ENCODE data around the gene KLHL2.
"Not testable (repeated sequence)": the region's sequence is repeated elsewhere in the genome, so short reads cannot be mapped to it uniquely, and the experiment has no call there.

The KLHL2 gene

GRCh38 chr4:165207431-165208220 lies at the start of gene KLHL2:
Gene KLHL2, plus strand, starts transcription at chr4:165207561. Its CDS starts 316 bp downstream, at chr4:165207877.
- DNase-seq: peak; percentile 54

GRCh38 chr4:165158762-165159161 lies 48.6 kb upstream of the KLHL2 start:
- DNase-seq: no peak

- no peak for DNase-seq
Observed at GRCh38 chr4:165164257-165164656, 43.1 kb upstream of the KLHL2 start.

GRCh38 chr4:165166872-165167271 lies 40.5 kb upstream of the KLHL2 start:
- DNase-seq: not testable (repeated sequence)

- no peak for DNase-seq
Observed at GRCh38 chr4:165167650-165168049, 39.7 kb upstream of the KLHL2 start.

GRCh38 chr4:165170819-165171218 lies 36.5 kb upstream of the KLHL2 start:
- DNase-seq: no peak

- DNase-seq: not testable (repeated sequence)
Observed at GRCh38 chr4:165175470-165175869, 31.9 kb upstream of the KLHL2 start.

GRCh38 chr4:165175879-165176278 lies 31.5 kb upstream of the KLHL2 start:
- DNase-seq: no peak

GRCh38 chr4:165177725-165178666 lies 29.4 kb upstream of the KLHL2 start:
- DNase-seq: no peak

- DNase-seq: no peak
Observed at GRCh38 chr4:165184220-165184619, 23.1 kb upstream of the KLHL2 start.

- not testable (repeated sequence) for DNase-seq
Observed at GRCh38 chr4:165184998-165185397, 22.4 kb upstream of the KLHL2 start.

- no peak for DNase-seq
Observed at GRCh38 chr4:165185448-165185847, 21.9 kb upstream of the KLHL2 start.

GRCh38 chr4:165190591-165191347 lies 16.6 kb upstream of the KLHL2 start:
- no peak for DNase-seq

- no peak for DNase-seq
Observed at GRCh38 chr4:165191348-165191656, 16.1 kb upstream of the KLHL2 start.

- no peak for DNase-seq
Observed at GRCh38 chr4:165191814-165192499, 15.4 kb upstream of the KLHL2 start.

- no peak for DNase-seq
Observed at GRCh38 chr4:165192500-165192898, 14.9 kb upstream of the KLHL2 start.

GRCh38 chr4:165192956-165193355 lies 14.4 kb upstream of the KLHL2 start:
- no peak for DNase-seq

- DNase-seq: no peak
Observed at GRCh38 chr4:165194368-165194767, 13.0 kb upstream of the KLHL2 start.

GRCh38 chr4:165198329-165198728 lies 9.0 kb upstream of the KLHL2 start:
- DNase-seq: peak; percentile 2

GRCh38 chr4:165199286-165199685 lies 8.1 kb upstream of the KLHL2 start:
- no peak for DNase-seq

GRCh38 chr4:165199722-165200121 lies 7.6 kb upstream of the KLHL2 start:
- DNase-seq: no peak

GRCh38 chr4:165201806-165202205 lies 5.6 kb upstream of the KLHL2 start:
- no peak for DNase-seq
